ENCODE results near the gene PALM. TPM values are rescaled to one million over a fixed set of nuclear protein-coding genes. Genes with fewer than 3 reads are reported as not detected.
A peak's percentile ranks its signal among the peaks of the same experiment; 100 is the strongest.
"Not testable (repeated sequence)": the region's sequence is repeated elsewhere in the genome, so short reads cannot be mapped to it uniquely, and the experiment has no call there.

Gene PALM
- total RNA-seq, 3 donors from 2014 or later: 8.1 to 58.4 (median 13.0) TPM

- Histone ChIP-seq H3K4me3 (peak within 1 kb of the TSS; percentile 100), H3K36me3 (ENCODE audit: low read depth) (no peaks in the 10 kb centered on the region), H3K4me1 (ENCODE audit: low read depth) (peaks cover 39% of the 10 kb centered on the region), H3K9me3 (no peaks in the 10 kb centered on the region)
- no peak for TF ChIP-seq CTCF (IDR thresholded peaks at IDR 0.05)
- DNase-seq (peak; percentile 95 to 98 (median 96)), ATAC-seq (peak; percentile 81)
- intact Hi-C loops (cut with DNase I, micrococcal nuclease): no loop called here
Measured at GRCh38 chr19:662962-663681, 45.6 kb upstream of the PALM start, which contains the start of gene RNF126. TSS of gene RNF126 (minus strand) at chr19:663214. CDS start at chr19:663121, 93 bp downstream.

GRCh38 chr19:663682-664117 lies 45.0 kb upstream of the PALM start:
- Histone ChIP-seq H3K36me3 (ENCODE audit: low read depth) (no peaks in the 10 kb centered on the region), H3K9me3 (no peaks in the 10 kb centered on the region), H3K4me3 (no peak overlapping the region), H3K4me1 (ENCODE audit: low read depth) (peaks cover 35% of the 10 kb centered on the region)
- no peak for TF ChIP-seq CTCF (IDR thresholded peaks at IDR 0.05)
- DNase-seq: no peak
- intact Hi-C loops (cut with DNase I, micrococcal nuclease): no loop called here
- no peak for ATAC-seq

GRCh38 chr19:664913-665443 lies 43.8 kb upstream of the PALM start:
- Histone ChIP-seq H3K4me3 (no peak overlapping the region), H3K4me1 (ENCODE audit: low read depth) (peaks cover 22% of the 10 kb centered on the region), H3K9me3 (no peaks in the 10 kb centered on the region), H3K36me3 (ENCODE audit: low read depth) (no peaks in the 10 kb centered on the region)
- intact Hi-C loops (cut with DNase I, micrococcal nuclease): loop anchor here (5.0 kb wide), 1 partner anchor 67 kb away; no protein-coding TSS in a partner anchor
- DNase-seq: peak; percentile 82 to 89 (median 88)
- peak; percentile 90 for TF ChIP-seq CTCF (IDR thresholded peaks at IDR 0.05)
- peak; percentile 19 for ATAC-seq

GRCh38 chr19:666985-667573 lies 41.7 kb upstream of the PALM start:
- H3K36me3 ChIP-seq (ENCODE audit: low read depth); ATAC-seq; DNase-seq; H3K9me3 ChIP-seq; H3K4me3 ChIP-seq: not testable (repeated sequence)
- H3K4me1 ChIP-seq (ENCODE audit: low read depth): peaks cover 12% of the 10 kb centered on the region
- intact Hi-C loops (cut with DNase I, micrococcal nuclease): loop anchor here (5.0 kb wide), 1 partner anchor 65 kb away; no protein-coding TSS in a partner anchor

GRCh38 chr19:668675-669434 lies 39.9 kb upstream of the PALM start:
- intact Hi-C loops (cut with DNase I, micrococcal nuclease): loop anchor here (5.0 kb wide), 1 partner anchor 63 kb away; no protein-coding TSS in a partner anchor
- not testable (repeated sequence) for H3K9me3 ChIP-seq; H3K4me3 ChIP-seq; DNase-seq; H3K36me3 ChIP-seq (ENCODE audit: low read depth); ATAC-seq; H3K4me1 ChIP-seq (ENCODE audit: low read depth)

- ATAC-seq (no peak), DNase-seq (no peak)
- no peak overlapping the region for H3K4me3 ChIP-seq
- no peaks in the 10 kb centered on the region for H3K9me3 ChIP-seq
- H3K36me3 ChIP-seq (ENCODE audit: low read depth): no peaks in the 10 kb centered on the region
- peaks cover 3% of the 10 kb centered on the region for H3K4me1 ChIP-seq (ENCODE audit: low read depth)
- no peak for TF ChIP-seq CTCF (IDR thresholded peaks at IDR 0.05)
- intact Hi-C loops (cut with DNase I, micrococcal nuclease): no loop called here
Measured at GRCh38 chr19:670609-671075, 38.1 kb upstream of the PALM start.
